SK-N-MC (cell line): Measurements from ENCODE around the gene GDPD3.

Source experiments
- DNase-seq: peaks from one replicate; pipeline ENCODE4 v3.0.0-alpha.2; 2011; ENCODE audit warnings: low read depth, low spot score
- H3K27ac ChIP-seq: fragments of 200-600 bp; sonication (generic); 2 replicates; pipeline ENCODE4 v1.5.1; 2016; ENCODE audit warnings: mixed run types
- H3K36me3 ChIP-seq: fragments of 200-600 bp; sonication (generic); 2 replicates; pipeline ENCODE4 v1.6.1; 2017; ENCODE audit warnings: antibody characterized with exemption, low read length, mixed read lengths; ENCODE audit not compliant: insufficient read depth
- H3K4me3 ChIP-seq: fragments of 200-600 bp; sonication (generic); 2 replicates; pipeline ENCODE4 v1.5.1; 2016
- H3K9ac ChIP-seq: fragments of 200-600 bp; sonication (generic); 2 replicates; pipeline ENCODE4 v1.8.0; 2017; ENCODE audit warnings: mixed run types, mixed read lengths; ENCODE audit not compliant: insufficient read length
- H3K9me3 ChIP-seq: fragments of 200-600 bp; sonication (generic); 2 replicates; pipeline ENCODE4 v1.6.1; 2017; ENCODE audit warnings: low read depth, mild to moderate bottlenecking, antibody characterized with exemption, low read length, moderate library complexity, mixed read lengths
- EZH2 ChIP-seq: fragments of 200-600 bp; sonication (generic); IDR thresholded peaks from one replicate; pipeline ENCODE4 v1.6.1; 2017; ENCODE audit warnings: antibody characterized with exemption
- FOXP2 ChIP-seq: optimal IDR thresholded peaks from 2 replicates; pipeline ENCODE3; 2011; ENCODE audit warnings: mild to moderate bottlenecking, moderate library complexity; ENCODE audit not compliant: insufficient read depth; ENCODE audit errors: extremely low read length, control extremely low read depth
- POLR2AphosphoS5 ChIP-seq: IDR thresholded peaks from 2 replicates; pipeline ENCODE4 v1.6.1; 2012; ENCODE audit warnings: mild to moderate bottlenecking, low read depth, low read length, borderline replicate concordance

GDPD3 gene

GRCh38 chr16:30092373-30093010 is 20.8 kb downstream of the GDPD3 start:
- Histone ChIP-seq H3K27ac (no peak overlapping the region), H3K9ac (peak overlapping the region; percentile 59), H3K36me3 (no peaks in the 10 kb centered on the region), H3K9me3 (no peaks in the 10 kb centered on the region), H3K4me3 (peak overlapping the region; percentile 68)
- TF ChIP-seq EZH2, result no peak
- no peak for TF ChIP-seq FOXP2
- no peak for TF ChIP-seq POLR2AphosphoS5
- DNase-seq, result no peak

- peak within 1 kb of the TSS; percentile 68 for H3K4me3 ChIP-seq
- H3K9ac ChIP-seq, result peak within 1 kb of the TSS; percentile 59
- no peaks in the 10 kb centered on the region for H3K9me3 ChIP-seq
- peak; percentile 14 for DNase-seq
- H3K36me3 ChIP-seq, result no peaks in the 10 kb centered on the region
- no peak within 1 kb of the TSS for H3K27ac ChIP-seq
- TF ChIP-seq FOXP2 (no peak), EZH2 (no peak), POLR2AphosphoS5 (no peak)
Observed at GRCh38 chr16:30091474-30092372, 21.6 kb downstream of the GDPD3 start, which contains the start of gene TBX6. TBX6 (minus strand) TSS chr16:30091924; CDS start chr16:30091193, 731 bp downstream.

GRCh38 chr16:30090610-30091331 is 22.6 kb downstream of the GDPD3 start:
- H3K9ac ChIP-seq, result no peak overlapping the region
- H3K36me3 ChIP-seq, result 0 out of 2 replicates have a peak, but pooled peaks cover under 1% of the 10 kb centered on the region
- no peak for TF ChIP-seq FOXP2
- TF ChIP-seq POLR2AphosphoS5, result no peak
- TF ChIP-seq EZH2, result no peak
- H3K27ac ChIP-seq, result no peak overlapping the region
- H3K9me3 ChIP-seq, result no peaks in the 10 kb centered on the region
- no peak for DNase-seq
- H3K4me3 ChIP-seq, result no peak overlapping the region

GRCh38 chr16:30088832-30089624 is 24.3 kb downstream of the GDPD3 start:
- Histone ChIP-seq H3K9ac (no peak overlapping the region), H3K4me3 (no peak overlapping the region), H3K36me3 (peaks cover 16% of the 10 kb centered on the region; the same call in 1 of the 2 replicates), H3K27ac (no peak overlapping the region), H3K9me3 (no peaks in the 10 kb centered on the region)
- TF ChIP-seq FOXP2 (no peak), POLR2AphosphoS5 (no peak), EZH2 (no peak)
- DNase-seq, result no peak

GRCh38 chr16:30088237-30088831 is 25.0 kb downstream of the GDPD3 start:
- Histone ChIP-seq H3K9me3 (no peaks in the 10 kb centered on the region), H3K4me3 (no peak overlapping the region), H3K27ac (0 out of 2 replicates have a peak overlapping the region, but pooled peaks have one; percentile 30), H3K9ac (no peak overlapping the region), H3K36me3 (peaks cover 23% of the 10 kb centered on the region; the same call in 1 of the 2 replicates)
- no peak for DNase-seq
- TF ChIP-seq POLR2AphosphoS5 (no peak), EZH2 (no peak), FOXP2 (no peak)

GRCh38 chr16:30087181-30087898 is 26.0 kb downstream of the GDPD3 start:
- Histone ChIP-seq H3K4me3 (no peak overlapping the region), H3K36me3 (peaks cover 33% of the 10 kb centered on the region; the same call in 1 of the 2 replicates), H3K27ac (no peak overlapping the region), H3K9ac (no peak overlapping the region), H3K9me3 (no peaks in the 10 kb centered on the region)
- DNase-seq, result no peak
- TF ChIP-seq FOXP2, result no peak
